Panc1 (cell line): ENCODE data around the gene TGFBI. TPM values are rescaled to one million over a fixed set of nuclear protein-coding genes. Genes with fewer than 3 reads are reported as not detected.

Source experiments
- ATAC-seq: fragments of 200-7000 bp; cut with Tn5 transposase; 2 replicates; pipeline ENCODE4 v1.9.1; 2020; ENCODE audit warnings: mild to moderate bottlenecking, moderate library complexity
- BruUV-seq: library from RNA; stranded (reverse); fragments of 400-500 nt; replicated peaks from 2 replicates; lab custom pipeline; 2021; lab: Mats Ljungman, UMichigan
- CTCF ChIA-PET: fragments of 300-600 bp; sonication (Branson Sonifier 250); formaldehyde crosslinking; loops from one replicate; lab custom pipeline; 2022; ENCODE audit warnings: antibody characterized with exemption; lab: Charles Lee
- POLR2A ChIA-PET: fragments of 300-600 bp; sonication (Branson Sonifier 250); formaldehyde crosslinking; loops from one replicate; lab custom pipeline; 2022; ENCODE audit warnings: antibody characterized with exemption; lab: Charles Lee
- DNase-seq: peaks from one replicate; pipeline ENCODE4 v3.0.0-alpha.2; 2010; ENCODE audit warnings: low read depth, low spot score
- H3K27ac ChIP-seq: 2 replicates; pipeline ENCODE4 v1.5.1; 2011; ENCODE audit warnings: mild to moderate bottlenecking, low read length, inconsistent platforms
- H3K27me3 ChIP-seq: fragments of 200-500 bp; sonication (Bioruptor generic); 2 replicates; pipeline ENCODE4 v1.6.0; 2014; ENCODE audit warnings: low read length, inconsistent platforms; ENCODE audit not compliant: control insufficient read depth, insufficient read depth
- H3K36me3 ChIP-seq: fragments of 200-500 bp; sonication (Bioruptor generic); 2 replicates; pipeline ENCODE4 v1.5.1; 2014; ENCODE audit warnings: inconsistent platforms, mild to moderate bottlenecking, low read length, moderate library complexity; ENCODE audit not compliant: control insufficient read depth, insufficient read depth
- H3K4me1 ChIP-seq: 2 replicates; pipeline ENCODE4 v1.5.1; 2011; ENCODE audit warnings: inconsistent platforms, mild to moderate bottlenecking, low read length, moderate library complexity; ENCODE audit not compliant: control insufficient read depth, insufficient read depth
- H3K4me3 ChIP-seq, 2 experiments: 2 replicates each; pipeline ENCODE4 v1.5.1; 2011 to 2012; ENCODE audit warnings: low read depth in 2 of 2, low read length in 2 of 2, mild to moderate bottlenecking in 2 of 2, inconsistent platforms in 1 of 2, moderate library complexity in 1 of 2
- H3K9me3 ChIP-seq: fragments of 200-500 bp; sonication (Bioruptor generic); 2 replicates; pipeline ENCODE4 v1.5.1; 2014; ENCODE audit warnings: low read depth, mild to moderate bottlenecking, inconsistent platforms, low read length, moderate library complexity; ENCODE audit not compliant: control insufficient read depth, insufficient read depth
- CTCF ChIP-seq: fragments of 450-650 bp; IDR thresholded peaks from 2 replicates; pipeline ENCODE4 v1.5.1; 2017; ENCODE audit warnings: mild to moderate bottlenecking
- POLR2AphosphoS5 ChIP-seq: IDR thresholded peaks from 2 replicates; pipeline ENCODE4 v1.6.1; 2012; ENCODE audit warnings: mild to moderate bottlenecking, low read depth, low read length, moderate library complexity
- REST ChIP-seq, 2 experiments: IDR thresholded peaks; 2 replicates each; pipeline ENCODE4 v1.6.1; 2011 to 2012; ENCODE audit warnings: low read depth in 2 of 2, control low read depth in 1 of 2, low read length in 1 of 2, mild to moderate bottlenecking in 1 of 2, moderate library complexity in 1 of 2; ENCODE audit not compliant: insufficient read depth in 1 of 2
- SIN3A ChIP-seq: IDR thresholded peaks from 2 replicates; pipeline ENCODE4 v1.6.1; 2012; ENCODE audit warnings: low read depth, mild to moderate bottlenecking, low read length, moderate library complexity, borderline replicate concordance; ENCODE audit not compliant: insufficient read depth
- TCF7L2 ChIP-seq: IDR thresholded peaks from 2 replicates; pipeline ENCODE4 v1.6.1; 2011; ENCODE audit warnings: mild to moderate bottlenecking, low read depth, low read length, inconsistent platforms
- in situ Hi-C: cut with HindIII; loops from 2 replicates; pipeline ENCODE4 v1.10.0; 2016; ENCODE audit warnings: low sequenced_read_pairs, low pct_unique_long_range_greater_than_20kb
- intact Hi-C: fragments of 100-400 bp; cut with micrococcal nuclease; formaldehyde crosslinking; loops from one replicate; pipeline ENCODE4 v1.10.0; 2022; ENCODE audit not compliant: unreplicated experiment
- total RNA-seq: library from RNA; stranded (reverse); gene quantifications from one replicate; pipeline ENCODE4 v1.2.1, GENCODE V29; 2021; ENCODE audit not compliant: unreplicated experiment

Gene TGFBI
- total RNA-seq, 1 experiment from 2014 or later = 314 TPM

GRCh38 chr5:135986401-135986800 lies 42.4 kb upstream of the TGFBI start:
- H3K27ac ChIP-seq = no peak overlapping the region
- intact Hi-C loops = no loop called here
- POLR2A ChIA-PET = no interaction called here

GRCh38 chr5:135986891-135987401 lies 41.8 kb upstream of the TGFBI start:
- no peaks in the 10 kb centered on the region for H3K9me3 ChIP-seq
- intact Hi-C loops = no loop called here
- in situ Hi-C loops = no loop called here
- no TSS peak for BruUV-seq
- no peak for ATAC-seq
- H3K36me3 ChIP-seq = no peaks in the 10 kb centered on the region
- no peaks in the 10 kb centered on the region for H3K27me3 ChIP-seq
- H3K4me3 ChIP-seq = no peak overlapping the region
- ChIA-PET POLR2A (no interaction called here), CTCF (no interaction called here)
- TF ChIP-seq SIN3A = no peak
- no peak for TF ChIP-seq REST (IDR thresholded peaks at IDR 0.05; ENCODE audit: insufficient read depth in 1 of 2, low read depth in 2 of 2, low read length in 1 of 2)
- no peak for TF ChIP-seq POLR2AphosphoS5
- TF ChIP-seq TCF7L2 = no peak
- no peak for TF ChIP-seq CTCF
- H3K27ac ChIP-seq = no peak overlapping the region
- H3K4me1 ChIP-seq = no peaks in the 10 kb centered on the region
- no peak for DNase-seq

More at GRCh38 chr5:135986401-135986800, 42.4 kb upstream of the TGFBI start:
- H3K9me3 ChIP-seq = no peaks in the 10 kb centered on the region
- in situ Hi-C loops = no loop called here
- H3K36me3 ChIP-seq = no peaks in the 10 kb centered on the region
- CTCF ChIA-PET = no interaction called here
- no peak for TF ChIP-seq POLR2AphosphoS5
- TF ChIP-seq REST (IDR thresholded peaks at IDR 0.05; ENCODE audit: insufficient read depth in 1 of 2, low read depth in 2 of 2, low read length in 1 of 2) = no peak
- no peak for TF ChIP-seq CTCF
- TF ChIP-seq TCF7L2 = no peak
- no peak for TF ChIP-seq SIN3A
- no peaks in the 10 kb centered on the region for H3K27me3 ChIP-seq
- no peak for DNase-seq
- no TSS peak for BruUV-seq
- no peak overlapping the region for H3K4me3 ChIP-seq
- no peaks in the 10 kb centered on the region for H3K4me1 ChIP-seq
- ATAC-seq = no peak
